Erythroblast (primary cell): ENCODE results near the gene ADD3.
"Not testable (repeated sequence)": the region's sequence is repeated elsewhere in the genome, so short reads cannot be mapped to it uniquely, and the experiment has no call there.

Experiments
- DNase-seq, 2 experiments: peaks; one replicate each; lab custom pipeline; 2025; lab: John Stamatoyannopoulos, UW
- GATA1 ChIP-seq: IDR thresholded peaks from 2 replicates; pipeline ENCODE4 v1.6.1; 2011; ENCODE audit warnings: low read depth, mild to moderate bottlenecking, control low read depth, low read length, moderate library complexity
- POLR2A ChIP-seq: IDR thresholded peaks from 2 replicates; pipeline ENCODE4 v1.6.1; 2011; ENCODE audit warnings: mild to moderate bottlenecking, low read length

The ADD3 gene

GRCh38 chr10:110083884-110084283, 76.1 kb downstream of the ADD3 start:
- DNase-seq = peak; percentile 77 to 80
- TF ChIP-seq GATA1 (no peak), POLR2A (no peak)

GRCh38 chr10:110087682-110088081, 79.9 kb downstream of the ADD3 start:
- TF ChIP-seq GATA1 (no peak), POLR2A (no peak)
- DNase-seq = no peak

- DNase-seq = no peak
- TF ChIP-seq GATA1 = no peak
- no peak for TF ChIP-seq POLR2A
Measured at GRCh38 chr10:110088367-110089104, 80.8 kb downstream of the ADD3 start.

- TF ChIP-seq GATA1 (no peak), POLR2A (no peak)
- no peak for DNase-seq
Measured at GRCh38 chr10:110091830-110092229, 84.0 kb downstream of the ADD3 start.

GRCh38 chr10:110093722-110094121, 85.9 kb downstream of the ADD3 start:
- DNase-seq = no peak
- TF ChIP-seq POLR2A (no peak), GATA1 (no peak)

- no peak for DNase-seq
- TF ChIP-seq GATA1 (no peak), POLR2A (no peak)
Measured at GRCh38 chr10:110094786-110095185, 87.0 kb downstream of the ADD3 start.

- no peak for TF ChIP-seq POLR2A
- no peak for TF ChIP-seq GATA1
Measured at GRCh38 chr10:110101464-110102144, 93.8 kb downstream of the ADD3 start.

GRCh38 chr10:110103921-110104461, 96.2 kb downstream of the ADD3 start:
- DNase-seq = peak in 1 of 2 experiments; percentile 20
- TF ChIP-seq POLR2A (no peak), GATA1 (no peak)

More at GRCh38 chr10:110101464-110102144, 93.8 kb downstream of the ADD3 start:
- no peak for DNase-seq

GRCh38 chr10:110105873-110106272, 98.1 kb downstream of the ADD3 start:
- DNase-seq = no peak
- TF ChIP-seq GATA1 = no peak
- TF ChIP-seq POLR2A = no peak

GRCh38 chr10:110107430-110107829, 99.6 kb downstream of the ADD3 start:
- TF ChIP-seq POLR2A (no peak), GATA1 (no peak)
- DNase-seq = no peak

- TF ChIP-seq GATA1 = no peak
- peak in 1 of 2 experiments; percentile 11 for DNase-seq
Measured at GRCh38 chr10:110107887-110108286, 100.1 kb downstream of the ADD3 start.

GRCh38 chr10:110109511-110109910, 101.7 kb downstream of the ADD3 start:
- TF ChIP-seq GATA1 = no peak
- DNase-seq = peak in 1 of 2 experiments; percentile 6

GRCh38 chr10:110110338-110110737, 102.6 kb downstream of the ADD3 start:
- DNase-seq = no peak
- TF ChIP-seq GATA1 (no peak), POLR2A (no peak)

- TF ChIP-seq POLR2A (no peak), GATA1 (no peak)
- no peak for DNase-seq
Measured at GRCh38 chr10:110113670-110114337, 106.0 kb downstream of the ADD3 start.

GRCh38 chr10:110114668-110115067, 106.9 kb downstream of the ADD3 start:
- DNase-seq = not testable (repeated sequence)
